ENCODE results near the gene CCDC89.

Gene CCDC89

DNA sequence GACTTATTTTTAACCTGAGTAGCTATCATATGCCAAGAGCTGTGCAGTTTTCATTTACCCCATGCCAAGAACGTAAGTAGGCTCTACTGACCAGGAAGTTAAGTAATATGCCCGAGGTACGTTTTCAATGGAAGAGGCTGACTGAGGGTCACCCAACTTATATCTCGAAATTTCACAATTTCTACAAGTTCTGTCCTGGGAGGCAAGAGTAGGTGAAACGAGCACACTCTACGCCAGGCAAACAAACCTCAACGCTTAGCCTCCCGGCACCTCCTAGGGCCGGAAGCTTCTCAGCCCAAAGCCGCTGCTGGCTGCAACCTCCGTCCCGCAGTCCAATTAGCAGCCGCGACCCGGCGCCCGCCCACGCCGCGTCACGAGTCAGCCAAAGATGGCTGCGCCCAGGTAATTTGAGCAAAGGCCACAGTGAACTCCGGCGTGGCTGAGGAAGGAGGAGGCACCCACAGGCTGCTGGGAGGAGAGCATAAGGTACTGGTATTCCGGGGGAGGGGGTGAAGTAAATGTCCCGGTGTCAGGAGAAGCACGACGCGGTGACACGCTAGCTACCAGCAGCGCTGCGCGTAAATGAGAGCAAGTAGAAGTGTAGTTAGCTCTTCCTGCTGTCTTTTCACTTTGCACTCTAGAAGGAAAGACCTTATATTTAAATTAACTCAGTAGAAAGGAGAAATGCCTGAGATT lies 38.2 kb downstream of the CCDC89 start, which contains the start of gene TMEM126A:
Gene TMEM126A, plus strand, starts transcription at position 364 of the 696 bp plus-strand sequence. CDS start 2,289 bp downstream, outside the sequence.
- DNase-seq: peak; percentile 23

- no peak for DNase-seq
Observed at GRCh38 chr11:85647078-85647477, 38.9 kb downstream of the CCDC89 start.

DNA sequence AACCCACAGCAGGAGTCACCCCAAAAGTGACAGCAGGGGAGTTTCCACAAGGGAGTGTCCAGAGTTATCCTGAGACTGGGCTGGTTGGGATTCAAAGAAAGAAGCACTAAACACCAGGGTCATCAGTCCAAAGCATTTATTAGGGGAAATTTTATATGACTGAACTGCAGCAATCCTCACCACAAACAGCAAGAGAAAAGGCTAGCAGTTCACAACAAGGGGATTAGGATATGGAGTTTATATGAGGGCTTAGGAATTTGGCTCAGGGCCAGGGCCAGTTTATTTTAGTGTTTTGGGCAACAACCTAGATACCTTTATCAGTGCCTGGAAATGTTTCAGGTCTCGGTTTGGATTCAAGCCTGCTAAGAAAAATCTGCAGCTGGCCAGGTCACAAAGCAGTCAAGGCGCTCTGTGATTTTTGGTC lies 42.8 kb downstream of the CCDC89 start:
- DNase-seq: no peak

DNA sequence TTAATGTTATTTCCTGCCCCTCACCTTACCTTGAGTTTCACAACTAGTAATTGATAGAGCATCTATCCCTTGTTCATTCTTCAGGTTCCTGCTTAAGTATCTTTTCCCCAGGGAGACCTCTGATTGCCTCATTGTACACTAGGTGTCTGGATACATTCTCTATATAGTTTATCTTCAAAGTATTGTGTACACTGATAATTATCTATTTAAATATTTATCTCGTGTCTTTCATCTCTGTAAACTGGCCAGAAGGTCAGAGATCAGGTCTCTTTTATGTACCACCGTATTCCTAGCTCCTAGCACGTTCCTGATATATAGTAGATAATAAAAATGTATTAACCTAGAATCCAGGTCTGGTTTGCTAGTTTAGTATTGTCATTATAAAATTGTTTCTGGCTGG lies 51.2 kb downstream of the CCDC89 start:
- DNase-seq: no peak

All from cortex of kidney (tissue), 1 donor.